ENCODE results near the gene INPP5A.
"Not testable (repeated sequence)": the region's sequence is repeated elsewhere in the genome, so short reads cannot be mapped to it uniquely, and the experiment has no call there.

- TF ChIP-seq CTCF (IDR thresholded peaks at IDR 0.05; ENCODE audit: insufficient read depth, low read length); GABPA (IDR thresholded peaks at IDR 0.05; ENCODE audit: low read depth): not testable (repeated sequence)
Measured at GRCh38 chr10:132505546-132505945, 32.0 kb upstream of the INPP5A start.
